CD4-positive, CD25-positive, alpha-beta regulatory T cell (primary cell): ENCODE results near the gene CHRFAM7A. TPM values are rescaled to one million over a fixed set of nuclear protein-coding genes. Genes with fewer than 3 reads are reported as not detected.
"Not testable (repeated sequence)": the region's sequence is repeated elsewhere in the genome, so short reads cannot be mapped to it uniquely, and the experiment has no call there.

ENCODE experiments used
- ATAC-seq, 2 donors: fragments of 150-1000 bp; cut with Tn5 transposase; one replicate each; pipeline ENCODE4 v1.10.0; 2021; ENCODE audit warnings: low read depth in 2 of 2, moderate number of reproducible peaks in 2 of 2, moderate library complexity in 1 of 2
- DNase-seq, 3 donors: peaks; one replicate each; pipeline versions ENCODE4 v3.0.0 to v3.0.0-alpha.2; 2012 to 2022; ENCODE audit warnings: mixed read lengths in 1 of 3
- H3K27ac ChIP-seq: one replicate; pipeline ENCODE4 v1.7.0; 2013; ENCODE audit warnings: mild to moderate bottlenecking, low read length; ENCODE audit not compliant: insufficient read depth, poor library complexity, severe bottlenecking
- H3K27me3 ChIP-seq: one replicate; pipeline ENCODE4 v1.7.0; 2013; ENCODE audit warnings: low read length; ENCODE audit not compliant: control insufficient read depth, insufficient read depth
- H3K36me3 ChIP-seq: one replicate; pipeline ENCODE4 v1.7.0; 2013; ENCODE audit warnings: mild to moderate bottlenecking, low read length, moderate library complexity; ENCODE audit not compliant: control insufficient read depth, insufficient read depth
- H3K4me1 ChIP-seq: 2 replicates; pipeline ENCODE4 v1.7.0; 2013; ENCODE audit warnings: mild to moderate bottlenecking, low read length; ENCODE audit not compliant: insufficient read depth, control insufficient read depth, poor library complexity, severe bottlenecking
- H3K4me3 ChIP-seq: one replicate; pipeline ENCODE4 v1.7.0; 2013; ENCODE audit warnings: low read depth, mild to moderate bottlenecking, low read length, moderate library complexity
- H3K9me3 ChIP-seq, 2 experiments: 1 replicate in 1 of 2; 2 replicates in 1 of 2; pipeline ENCODE4 v1.7.0; 2013; ENCODE audit warnings: low read length in 2 of 2, mild to moderate bottlenecking in 1 of 2, moderate library complexity in 1 of 2; ENCODE audit not compliant: control insufficient read depth in 2 of 2
- H3K27ac Mint-ChIP-seq, 3 donors: one replicate each; pipeline ENCODE4 v1.8.0; 2020 to 2022; ENCODE audit warnings: mild to moderate bottlenecking in 3 of 3, mixed read lengths in 3 of 3, moderate library complexity in 2 of 3
- H3K27me3 Mint-ChIP-seq: one replicate; pipeline ENCODE4 v1.8.0; 2022; ENCODE audit warnings: mild to moderate bottlenecking, mixed read lengths
- H3K36me3 Mint-ChIP-seq: one replicate; pipeline ENCODE4 v1.8.0; 2020; ENCODE audit warnings: mixed read lengths
- H3K4me1 Mint-ChIP-seq, 4 donors: one replicate each; pipeline ENCODE4 v1.8.0; 2020 to 2022; ENCODE audit warnings: mixed read lengths in 4 of 4, mild to moderate bottlenecking in 1 of 4
- H3K4me3 Mint-ChIP-seq, 4 donors: one replicate each; pipeline ENCODE4 v1.8.0; 2020 to 2022; ENCODE audit warnings: mild to moderate bottlenecking in 4 of 4, mixed read lengths in 4 of 4, moderate library complexity in 3 of 4
- H3K9me3 Mint-ChIP-seq, 7 donors: one replicate each; pipeline ENCODE4 v1.8.0; 2020 to 2022; ENCODE audit warnings: mixed read lengths in 7 of 7, mild to moderate bottlenecking in 3 of 7, moderate library complexity in 2 of 7
- polyA plus RNA-seq, 4 donors: library from polyadenylated mRNA; unstranded; fragments of 300-500 nt; fragmentation: Illumina TruSeq; gene quantifications; one replicate each; pipeline ENCODE4 v1.2.3, GENCODE V29; 2021
- total RNA-seq: library from RNA; stranded (reverse); gene quantifications from one replicate; pipeline ENCODE4 v1.2.3, GENCODE V29; 2022

CHRFAM7A gene
- total and polyA plus RNA-seq, 5 donors from 2014 or later = 0.16 to 3.4 (median 0.54) TPM

DNA sequence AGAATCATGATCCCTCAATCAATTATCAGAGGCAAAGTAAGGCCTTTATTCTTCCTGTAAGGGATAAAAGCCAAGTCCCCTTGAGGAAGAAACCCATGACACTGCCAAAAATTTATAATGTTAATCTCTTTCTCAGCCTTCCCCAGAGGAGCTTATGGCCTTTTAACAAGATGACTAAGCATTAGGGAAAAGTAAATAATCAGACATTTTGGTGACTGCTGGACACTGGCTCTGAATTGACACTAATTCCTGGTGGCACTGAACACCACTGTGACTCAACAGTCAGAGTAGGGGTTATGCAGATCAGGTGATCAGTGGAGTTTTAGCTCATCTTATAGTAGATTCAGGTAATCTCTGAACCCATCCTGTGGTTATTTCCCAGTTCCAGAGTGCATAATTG, 82.8 kb downstream of the CHRFAM7A start:
- H3K36me3 ChIP-seq, H3K9me3 ChIP-seq, H3K27me3 Mint-ChIP-seq, H3K9me3 Mint-ChIP-seq, H3K4me3 ChIP-seq, H3K4me1 Mint-ChIP-seq, H3K4me1 ChIP-seq, H3K27me3 ChIP-seq, DNase-seq, ATAC-seq, H3K27ac ChIP-seq, H3K27ac Mint-ChIP-seq, H3K4me3 Mint-ChIP-seq, H3K36me3 Mint-ChIP-seq: not testable (repeated sequence)

Other genes starting within 250 kb of the CHRFAM7A start
- 0.69 TPM for gene GOLGA8R, start 20.7 kb upstream of the CHRFAM7A start, total RNA-seq
- under 1 TPM in 1 of 4 donors, not detected in 3; 0.08 TPM for gene GOLGA8R, start 20.7 kb upstream of the CHRFAM7A start, polyA plus RNA-seq
- gene GOLGA8Q, start 158.5 kb upstream of the CHRFAM7A start, total RNA-seq = 0.52 TPM
- gene GOLGA8Q, start 158.5 kb upstream of the CHRFAM7A start, polyA plus RNA-seq = not detected
- not detected for gene GOLGA8H, start 210.5 kb upstream of the CHRFAM7A start, total RNA-seq
- not detected for gene GOLGA8H, start 210.5 kb upstream of the CHRFAM7A start, polyA plus RNA-seq